ENCODE results near the gene FOXK1. TPM values are rescaled to one million over a fixed set of nuclear protein-coding genes. Genes with fewer than 3 reads are reported as not detected.

The FOXK1 gene
- total and polyA plus RNA-seq, 9 of the 15 experiments (the other 6 are each of a cell fraction or from before 2014, with no cell fraction given), result 0.32 to 45.5 (median 8.1) TPM

DNA sequence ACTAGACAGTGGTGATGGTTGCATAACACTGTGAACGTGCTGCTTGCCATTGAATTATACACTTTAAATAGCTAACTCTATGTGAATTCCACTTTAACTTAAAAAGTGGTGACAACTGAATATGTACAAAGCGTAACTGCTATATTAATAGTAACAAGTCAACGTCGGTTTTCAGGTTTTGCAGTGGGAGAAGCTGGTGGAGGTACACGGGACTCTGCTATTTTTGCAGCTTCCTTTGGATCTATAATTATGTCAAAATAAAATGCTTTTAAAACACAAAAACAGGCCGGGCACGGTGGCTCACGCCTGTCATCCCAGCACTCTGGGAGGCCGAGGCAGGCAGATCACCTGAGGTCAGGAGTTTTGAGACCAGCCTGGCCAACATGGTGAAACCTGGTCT is 114.4 kb downstream of the FOXK1 start:
- Histone ChIP-seq H3K4me1 (replicated peaks in 1 of 2; ENCODE audit: control insufficient read depth in 2 of 2, insufficient read depth in 2 of 2, low read length in 2 of 2) (peaks cover 0 to 50% of the 10 kb centered on the region in 2 experiments; a peak in 3 of 5 replicates), H3K9ac (ENCODE audit: insufficient read depth in 1 of 2, low read depth in 2 of 2, low read length in 2 of 2) (no peak overlapping the region), H3K4me2 (ENCODE audit: insufficient read depth, low read length) (no peak overlapping the region), H3K36me3 (ENCODE audit: control insufficient read depth, insufficient read depth, low read length) (peaks cover 6% of the 10 kb centered on the region; the same call in 1 of the 3 replicates), H3K79me2 (ENCODE audit: control insufficient read depth, insufficient read depth, low read length) (no peaks in the 10 kb centered on the region), H3K27me3 (ENCODE audit: control insufficient read depth in 2 of 2, insufficient read depth in 2 of 2, low read length in 2 of 2) (no peaks in the 10 kb centered on the region), H2AFZ (ENCODE audit: low read depth, low read length) (no peak overlapping the region), H3K9me1 (ENCODE audit: control insufficient read depth, insufficient read depth, low read length) (no peaks in the 10 kb centered on the region), H4K20me1 (replicated peaks; ENCODE audit: control insufficient read depth, insufficient read depth, low read length) (peaks cover 4% of the 10 kb centered on the region; the same call in 1 of the 2 replicates), H3K4me3 (no peak overlapping the region), H3K27ac (ENCODE audit: extremely low read depth, low read depth, low read length) (no peak overlapping the region), H3K9me3 (replicated peaks; ENCODE audit: control insufficient read depth, insufficient read depth, low read depth, low read length) (no peaks in the 10 kb centered on the region)
- DNase-seq (ENCODE audit: extremely low read depth in 1 of 4, low spot score in 3 of 4) (no peak), ATAC-seq (no peak), FAIRE-seq (no peak)
- in situ Hi-C loops (cut with MboI) (loop anchor here (10.0 kb wide), 1 partner anchor 288 kb away; no protein-coding TSS in a partner anchor), intact Hi-C loops (cut with micrococcal nuclease) (loop anchor here (10.0 kb wide), 1 partner anchor 88 kb away; the partner anchor contains the start of gene RADIL)
- WGBS (ENCODE audit: insufficient coverage, low coverage, missing lambda C conversion rate), result 72% methylated on average over 9 of the region's 9 CpGs
- ChIA-PET CTCF (ENCODE audit: low intra/inter-chr PET ratio) (no interaction called here), POLR2A (interaction anchor here (0.7 to 1.3 kb wide), 3 partner anchors 10 to 318 kb away, joined by 3 to 5 read pairs (median 4); partner anchors contain the start of gene AP5Z1)
- BruUV-seq (replicated peaks), result no TSS peak
- TF ChIP-seq MEF2A (IDR thresholded peaks at IDR 0.05; ENCODE audit: control insufficient read depth, low read depth, low read length) (no peak), ZNF408 (CRISPR knock-in tag; IDR thresholded peaks at IDR 0.05; ENCODE audit: low read depth) (no peak), CHD4 (IDR thresholded peaks at IDR 0.05; ENCODE audit: insufficient read depth, insufficient replicate concordance, low read depth, low read length, poor library complexity, severe bottlenecking) (no peak), ZNF239 (CRISPR knock-in tag; IDR thresholded peaks at IDR 0.05) (no peak), ZNF785 (CRISPR knock-in tag; IDR thresholded peaks at IDR 0.05) (no peak), ZNF197 (CRISPR knock-in tag; IDR thresholded peaks at IDR 0.05; ENCODE audit: low read depth) (no peak), MTA1 (IDR thresholded peaks at IDR 0.05; ENCODE audit: borderline replicate concordance) (no peak), GABPA (tag; conservative IDR thresholded peaks at IDR 0.05; ENCODE audit: low read depth) (no peak), SMAD4 (CRISPR knock-in tag; conservative IDR thresholded peaks at IDR 0.05) (no peak), ZNF174 (CRISPR knock-in tag; IDR thresholded peaks at IDR 0.05) (no peak)
- TF ChIP-seq, protein P1, sequence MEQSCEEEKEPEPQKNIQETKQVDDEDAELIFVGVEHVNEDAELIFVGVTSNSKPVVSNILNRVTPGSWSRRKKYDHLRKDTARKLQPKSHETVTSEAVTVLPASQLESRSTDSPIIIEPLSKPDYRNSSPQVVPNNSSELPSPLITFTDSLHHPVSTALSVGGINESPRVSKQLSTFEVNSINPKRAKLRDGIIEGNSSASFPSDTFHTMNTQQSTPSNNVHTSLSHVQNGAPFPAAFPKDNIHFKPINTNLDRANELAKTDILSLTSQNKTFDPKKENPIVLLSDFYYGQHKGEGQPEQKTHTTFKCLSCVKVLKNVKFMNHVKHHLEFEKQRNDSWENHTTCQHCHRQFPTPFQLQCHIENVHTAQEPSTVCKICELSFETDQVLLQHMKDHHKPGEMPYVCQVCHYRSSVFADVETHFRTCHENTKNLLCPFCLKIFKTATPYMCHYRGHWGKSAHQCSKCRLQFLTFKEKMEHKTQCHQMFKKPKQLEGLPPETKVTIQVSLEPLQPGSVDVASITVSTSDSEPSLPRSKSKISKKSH (CRISPR knock-in tag; IDR thresholded peaks at IDR 0.05), result no peak
- TF ChIP-seq, protein P2, sequence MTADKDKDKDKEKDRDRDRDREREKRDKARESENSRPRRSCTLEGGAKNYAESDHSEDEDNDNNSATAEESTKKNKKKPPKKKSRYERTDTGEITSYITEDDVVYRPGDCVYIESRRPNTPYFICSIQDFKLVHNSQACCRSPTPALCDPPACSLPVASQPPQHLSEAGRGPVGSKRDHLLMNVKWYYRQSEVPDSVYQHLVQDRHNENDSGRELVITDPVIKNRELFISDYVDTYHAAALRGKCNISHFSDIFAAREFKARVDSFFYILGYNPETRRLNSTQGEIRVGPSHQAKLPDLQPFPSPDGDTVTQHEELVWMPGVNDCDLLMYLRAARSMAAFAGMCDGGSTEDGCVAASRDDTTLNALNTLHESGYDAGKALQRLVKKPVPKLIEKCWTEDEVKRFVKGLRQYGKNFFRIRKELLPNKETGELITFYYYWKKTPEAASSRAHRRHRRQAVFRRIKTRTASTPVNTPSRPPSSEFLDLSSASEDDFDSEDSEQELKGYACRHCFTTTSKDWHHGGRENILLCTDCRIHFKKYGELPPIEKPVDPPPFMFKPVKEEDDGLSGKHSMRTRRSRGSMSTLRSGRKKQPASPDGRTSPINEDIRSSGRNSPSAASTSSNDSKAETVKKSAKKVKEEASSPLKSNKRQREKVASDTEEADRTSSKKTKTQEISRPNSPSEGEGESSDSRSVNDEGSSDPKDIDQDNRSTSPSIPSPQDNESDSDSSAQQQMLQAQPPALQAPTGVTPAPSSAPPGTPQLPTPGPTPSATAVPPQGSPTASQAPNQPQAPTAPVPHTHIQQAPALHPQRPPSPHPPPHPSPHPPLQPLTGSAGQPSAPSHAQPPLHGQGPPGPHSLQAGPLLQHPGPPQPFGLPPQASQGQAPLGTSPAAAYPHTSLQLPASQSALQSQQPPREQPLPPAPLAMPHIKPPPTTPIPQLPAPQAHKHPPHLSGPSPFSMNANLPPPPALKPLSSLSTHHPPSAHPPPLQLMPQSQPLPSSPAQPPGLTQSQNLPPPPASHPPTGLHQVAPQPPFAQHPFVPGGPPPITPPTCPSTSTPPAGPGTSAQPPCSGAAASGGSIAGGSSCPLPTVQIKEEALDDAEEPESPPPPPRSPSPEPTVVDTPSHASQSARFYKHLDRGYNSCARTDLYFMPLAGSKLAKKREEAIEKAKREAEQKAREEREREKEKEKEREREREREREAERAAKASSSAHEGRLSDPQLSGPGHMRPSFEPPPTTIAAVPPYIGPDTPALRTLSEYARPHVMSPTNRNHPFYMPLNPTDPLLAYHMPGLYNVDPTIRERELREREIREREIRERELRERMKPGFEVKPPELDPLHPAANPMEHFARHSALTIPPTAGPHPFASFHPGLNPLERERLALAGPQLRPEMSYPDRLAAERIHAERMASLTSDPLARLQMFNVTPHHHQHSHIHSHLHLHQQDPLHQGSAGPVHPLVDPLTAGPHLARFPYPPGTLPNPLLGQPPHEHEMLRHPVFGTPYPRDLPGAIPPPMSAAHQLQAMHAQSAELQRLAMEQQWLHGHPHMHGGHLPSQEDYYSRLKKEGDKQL (CRISPR knock-in tag; IDR thresholded peaks at IDR 0.05; ENCODE audit: borderline replicate concordance), result no peak

Data from K562 (cell line).